NCI-H2029 treated with DMSO at 0.1 percent for 48 hours (cell line): ENCODE results near the gene NXPH2.
A peak's percentile ranks its signal among the peaks of the same experiment; 100 is the strongest.
"Not testable (repeated sequence)": the region's sequence is repeated elsewhere in the genome, so short reads cannot be mapped to it uniquely, and the experiment has no call there.

Experiments
- DNase-seq: peaks from one replicate; lab custom pipeline; 2025; lab: John Stamatoyannopoulos, UW

The NXPH2 gene

DNA sequence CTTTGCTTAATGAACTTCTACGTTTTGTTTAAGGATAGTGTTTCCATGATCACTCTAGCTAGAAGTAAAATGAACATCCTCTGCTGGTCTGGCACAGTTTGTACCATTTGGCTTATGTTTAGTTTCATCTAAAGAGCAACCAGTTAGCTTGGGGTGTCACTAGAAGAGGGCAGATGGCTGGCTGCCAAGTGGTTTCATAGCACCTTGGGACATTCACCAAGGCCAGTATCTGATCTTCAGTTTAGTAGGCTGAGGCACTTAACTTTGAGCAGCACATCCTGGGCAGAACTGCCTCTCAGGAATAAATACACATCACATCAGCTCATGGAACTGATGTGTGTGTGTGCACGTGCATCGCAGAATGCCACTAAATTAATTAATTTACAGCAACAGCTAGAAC lies 68.4 kb downstream of the NXPH2 start:
- peak; percentile 36 for DNase-seq

DNA sequence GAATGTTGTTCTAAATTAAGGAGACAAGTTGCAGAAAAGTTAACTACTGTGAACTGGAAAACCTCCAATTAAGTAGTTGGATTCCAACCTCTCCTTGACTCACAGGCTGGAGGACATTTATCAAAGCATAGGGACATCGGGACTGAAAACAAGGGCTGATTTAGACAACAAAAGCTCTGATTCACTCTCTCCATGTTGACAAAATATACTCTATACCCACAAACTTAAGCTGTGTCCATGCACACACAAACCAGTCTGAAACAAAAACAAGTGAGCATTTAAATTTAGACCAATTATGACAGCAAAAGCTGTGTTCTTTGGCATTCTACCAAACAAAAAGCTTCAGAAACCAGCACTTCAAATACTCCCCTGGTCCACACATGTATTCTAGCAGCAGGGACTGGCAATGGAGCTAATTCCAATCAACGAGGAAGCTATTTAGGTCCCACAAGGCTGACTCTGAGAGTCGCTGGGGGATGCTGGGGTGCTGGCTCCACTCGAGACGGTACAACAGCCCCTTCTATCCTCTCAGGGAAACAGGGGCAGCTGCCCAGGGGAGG lies 71.4 kb downstream of the NXPH2 start:
- DNase-seq, result peak; percentile 16

DNA sequence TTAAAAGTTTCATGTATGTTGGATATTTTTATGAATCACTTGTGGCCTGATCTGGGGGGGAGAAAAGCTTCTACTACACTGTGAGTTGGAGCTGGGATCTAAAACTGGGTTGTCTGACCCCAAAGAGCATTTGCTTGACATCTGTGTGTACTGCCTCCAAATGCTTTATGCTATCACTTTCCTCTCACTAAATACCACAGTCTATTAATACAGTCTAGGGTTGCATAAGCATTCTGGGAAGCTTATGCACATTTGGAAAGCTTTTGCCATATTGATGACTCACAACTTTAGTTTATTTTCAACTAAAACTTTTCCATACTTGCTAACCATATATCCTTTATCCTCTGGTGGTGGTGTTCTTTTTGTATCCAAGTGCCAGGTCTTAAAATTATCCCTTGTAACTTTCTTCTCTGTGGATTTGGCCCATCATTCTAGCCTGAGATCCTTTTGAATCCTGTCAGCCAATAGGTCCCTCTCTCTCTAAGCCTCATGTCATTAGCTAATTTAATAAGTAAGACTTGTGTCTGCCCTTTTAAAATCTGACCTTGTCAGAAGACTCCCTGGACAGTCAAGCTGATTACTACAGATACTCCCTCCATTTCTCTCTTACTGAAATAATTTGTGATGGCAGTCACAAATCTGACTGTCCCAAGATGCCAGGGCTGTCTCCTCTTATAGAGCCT lies 72.7 kb downstream of the NXPH2 start:
- no peak for DNase-seq

- DNase-seq, result no peak
Observed at GRCh38 chr2:138703242-138703641, 76.9 kb downstream of the NXPH2 start.

DNA sequence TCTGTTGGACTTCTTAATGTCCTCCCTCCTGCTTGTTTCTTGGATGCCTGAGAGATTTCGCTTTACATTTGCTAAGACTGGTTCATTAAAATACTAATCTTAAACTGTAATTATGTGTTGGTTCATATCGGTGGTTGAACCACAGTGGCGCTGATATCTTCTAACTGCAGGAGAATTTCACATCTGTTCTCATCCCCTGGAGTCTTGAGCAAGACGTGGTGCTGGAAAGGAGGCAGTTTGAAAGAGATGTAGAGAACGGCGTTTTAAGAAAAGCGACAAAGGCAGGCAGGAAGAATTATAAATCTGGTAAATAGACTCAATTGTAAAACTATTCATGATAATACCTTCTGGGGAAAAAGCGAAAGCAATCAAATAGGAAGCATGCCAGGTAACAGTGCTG lies 79.5 kb downstream of the NXPH2 start:
- no peak for DNase-seq

DNA sequence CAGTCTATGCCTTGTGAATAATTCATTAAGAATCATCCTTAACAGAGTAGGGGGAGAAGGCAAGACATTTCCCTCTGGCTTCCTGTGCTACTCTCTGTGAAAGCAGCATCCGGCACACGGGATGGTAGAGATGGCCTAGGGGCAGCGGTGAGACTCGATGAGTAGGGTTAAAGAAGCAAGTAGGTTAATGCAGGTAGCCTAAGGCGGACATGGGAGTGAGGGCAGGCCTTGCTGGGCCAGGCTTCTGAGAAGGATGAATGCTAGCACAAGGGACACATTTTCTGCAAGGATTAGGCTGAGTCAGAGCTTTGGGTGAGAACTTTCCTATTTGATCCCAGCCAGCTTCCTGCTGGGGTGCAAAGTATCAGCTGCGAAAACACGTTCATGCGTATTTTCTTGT lies 80.8 kb downstream of the NXPH2 start:
- no peak for DNase-seq

GRCh38 chr2:138698428-138698827 lies 81.8 kb downstream of the NXPH2 start:
- no peak for DNase-seq

DNA sequence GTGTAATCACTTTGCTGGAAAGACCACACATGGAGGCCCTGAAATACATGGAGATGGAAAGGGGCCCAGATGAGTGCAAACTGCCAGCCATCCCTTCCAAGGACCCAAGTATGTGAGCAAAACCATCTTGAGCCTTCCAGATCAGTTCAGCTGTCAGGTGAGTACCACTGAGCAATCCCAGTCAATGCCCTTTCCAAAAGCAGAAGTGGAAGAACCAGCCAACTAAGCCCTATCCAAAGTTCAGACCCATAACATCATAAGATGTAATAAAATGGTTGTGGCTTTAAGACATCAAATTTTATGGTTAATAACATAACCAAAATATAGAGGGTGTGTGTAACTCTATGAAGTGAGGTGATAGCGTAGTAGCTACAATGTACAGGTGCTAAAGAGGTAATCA lies 88.5 kb downstream of the NXPH2 start:
- DNase-seq, result no peak

DNA sequence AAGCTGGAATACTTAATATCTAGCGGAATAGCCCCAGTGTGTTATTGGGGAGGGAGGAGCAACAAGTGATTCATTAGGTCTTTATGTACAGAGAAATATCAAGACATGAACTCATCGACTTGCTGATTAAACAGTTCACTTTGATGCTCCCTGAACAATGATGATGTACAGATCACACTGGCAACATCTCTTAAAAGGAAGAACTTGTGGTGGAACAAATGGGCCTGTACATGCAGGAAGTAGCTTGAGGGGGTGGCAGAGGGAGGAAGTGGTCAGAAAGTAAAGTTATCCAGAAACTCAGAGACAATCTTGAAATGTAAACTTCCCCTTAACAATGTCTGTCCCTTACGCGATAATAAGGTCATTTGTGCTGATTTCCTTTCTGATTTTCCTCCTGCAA lies 90.5 kb downstream of the NXPH2 start:
- DNase-seq, result no peak

- DNase-seq, result no peak
Observed at GRCh38 chr2:138682163-138682562, 98.0 kb downstream of the NXPH2 start.

GRCh38 chr2:138677221-138677620 lies 103.0 kb downstream of the NXPH2 start:
- no peak for DNase-seq

DNA sequence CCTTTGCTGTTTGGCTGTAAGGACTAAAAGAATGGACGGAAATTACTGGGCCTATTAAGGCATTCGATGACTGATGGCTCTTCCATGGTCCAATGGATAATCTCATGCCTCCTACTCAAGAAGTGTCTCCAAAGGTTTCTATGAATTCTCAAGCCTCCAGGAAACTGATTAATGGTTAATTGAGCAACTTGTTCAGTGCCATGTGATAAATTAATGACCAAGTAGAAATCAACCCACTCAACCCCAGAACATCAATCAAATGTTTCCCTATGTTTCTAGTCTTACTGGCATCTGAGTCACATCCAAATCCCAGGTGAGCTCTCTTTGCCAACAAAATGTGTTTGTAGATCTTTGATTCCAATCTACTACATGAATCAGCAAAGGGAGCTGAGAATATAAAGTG lies 103.6 kb downstream of the NXPH2 start:
- no peak for DNase-seq

GRCh38 chr2:138671566-138671965 lies 108.6 kb downstream of the NXPH2 start:
- DNase-seq, result no peak

GRCh38 chr2:138670734-138671133 lies 109.5 kb downstream of the NXPH2 start:
- no peak for DNase-seq

GRCh38 chr2:138665937-138666336 lies 114.3 kb downstream of the NXPH2 start:
- no peak for DNase-seq

DNA sequence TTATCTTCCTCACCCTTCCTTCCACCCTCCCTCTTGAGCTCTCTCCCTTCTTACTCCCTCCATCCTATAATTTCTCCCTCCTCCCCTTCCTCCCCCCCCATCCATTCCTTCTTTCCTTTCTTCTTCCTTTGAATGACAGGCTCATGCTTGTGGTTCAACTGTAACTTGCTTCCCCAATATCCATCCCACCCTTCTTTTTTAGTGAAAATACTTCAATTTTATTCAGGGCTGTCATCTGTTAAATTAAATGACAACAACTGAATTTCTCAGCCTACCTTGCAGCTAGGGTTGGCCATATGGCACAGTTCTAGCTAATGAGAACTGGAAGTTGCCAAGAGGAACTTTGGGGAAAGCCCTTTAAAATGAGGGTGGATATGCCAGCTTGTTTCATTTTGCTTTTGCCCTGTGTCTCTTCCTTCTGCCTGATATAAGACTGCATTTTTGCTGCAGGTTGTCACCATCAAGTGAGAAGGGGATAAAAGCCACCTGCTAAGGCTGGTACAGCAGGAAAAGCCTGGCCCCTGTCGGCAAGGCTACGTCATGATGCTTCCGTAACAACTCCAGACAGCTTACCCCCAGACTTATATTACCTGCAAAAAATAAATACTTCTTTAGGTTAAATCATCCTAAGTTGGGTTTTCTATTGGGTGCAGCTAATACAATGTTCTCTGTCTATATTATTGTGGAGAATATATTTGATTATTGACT lies 121.8 kb downstream of the NXPH2 start:
- no peak for DNase-seq

GRCh38 chr2:138654146-138654545 lies 126.0 kb downstream of the NXPH2 start:
- no peak for DNase-seq

GRCh38 chr2:138652378-138652777 lies 127.8 kb downstream of the NXPH2 start:
- DNase-seq, result no peak

DNA sequence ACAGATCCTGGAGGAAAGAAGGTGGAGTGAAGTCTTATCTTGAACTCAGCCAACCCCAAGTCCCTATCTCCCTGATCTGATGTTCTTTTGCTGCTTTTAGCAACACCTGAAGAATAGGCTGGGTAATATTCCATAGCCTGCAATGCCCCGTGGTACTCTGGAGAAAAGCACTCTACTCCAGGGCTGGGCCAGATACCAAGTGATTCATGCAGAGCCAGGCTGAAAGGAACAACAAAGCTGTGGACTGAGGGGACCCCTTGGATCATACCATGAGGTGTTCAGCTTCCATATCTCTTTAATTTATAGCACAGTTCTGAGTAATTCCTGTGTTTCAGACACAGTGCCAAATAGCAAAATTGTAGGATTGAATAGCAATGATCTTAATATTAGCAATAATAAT lies 130.6 kb downstream of the NXPH2 start:
- DNase-seq, result no peak

- DNase-seq, result no peak
Observed at GRCh38 chr2:138648606-138649005, 131.6 kb downstream of the NXPH2 start.

- not testable (repeated sequence) for DNase-seq
Observed at GRCh38 chr2:138644776-138645175, 135.4 kb downstream of the NXPH2 start.

DNA sequence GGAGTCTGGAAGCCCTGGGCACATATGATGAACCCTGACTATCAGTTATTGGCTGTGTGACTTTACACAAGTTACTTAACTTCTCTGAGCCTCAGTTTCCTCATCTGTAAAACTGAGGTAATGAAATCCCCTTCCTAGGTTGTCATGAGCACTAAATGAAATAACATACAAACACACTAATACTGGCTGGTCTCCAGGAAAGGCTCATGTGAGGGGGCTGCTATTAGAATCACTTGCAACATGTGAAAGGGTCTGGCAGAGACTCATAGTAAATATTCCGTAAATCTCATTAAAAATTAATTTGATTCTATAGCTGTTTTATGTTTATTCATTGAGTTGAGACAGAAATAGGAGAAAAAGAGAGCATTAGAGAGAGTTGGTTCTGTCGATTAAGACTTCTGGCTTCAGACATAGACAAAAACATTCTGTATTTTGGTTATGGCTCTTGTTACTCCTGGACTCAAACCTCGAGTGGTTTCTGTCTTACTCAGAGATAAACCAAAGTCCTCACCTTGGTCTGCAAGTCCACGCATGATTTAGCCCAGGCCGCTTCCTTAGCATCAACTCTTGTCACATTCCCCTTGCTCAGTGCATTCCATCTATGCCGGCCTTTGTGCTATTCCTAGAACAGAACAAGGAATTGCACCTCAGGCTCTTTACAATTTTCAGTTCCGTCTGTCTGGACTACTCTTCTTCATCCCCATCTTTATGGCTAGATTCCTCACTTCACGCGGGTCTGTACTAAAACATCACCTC lies 139.1 kb downstream of the NXPH2 start:
- DNase-seq, result no peak

DNA sequence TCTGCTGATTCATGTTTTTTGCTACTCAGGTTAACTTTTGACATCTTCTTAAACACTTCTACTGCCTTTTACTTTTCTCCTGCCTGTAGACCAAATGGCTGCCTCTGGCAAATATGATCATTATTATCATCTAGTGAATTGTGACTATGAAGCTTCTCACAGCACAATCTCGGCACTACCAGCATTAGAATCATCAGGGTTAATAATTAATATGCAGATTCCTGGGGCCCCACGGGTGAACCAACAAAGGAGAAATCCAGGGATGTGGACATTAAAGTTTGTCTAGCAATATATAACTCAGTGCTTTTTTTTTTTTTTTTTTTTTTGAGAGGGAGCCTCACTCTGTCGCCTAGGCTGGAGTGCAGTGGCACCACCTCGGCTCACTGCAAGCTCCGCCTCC lies 142.5 kb downstream of the NXPH2 start:
- DNase-seq, result no peak
